Brain microvascular endothelial cell (primary cell): Measurements from ENCODE around the gene SPNS2.

Source experiments
- DNase-seq: peaks from one replicate; pipeline ENCODE4 v3.0.0-alpha.2; 2020
- H3K27ac ChIP-seq: fragments of 250-450 bp; sonication (Bioruptor Pico); 2 replicates; pipeline ENCODE4 v1.5.1; 2020; ENCODE audit warnings: mild to moderate bottlenecking, moderate library complexity
- H3K27me3 ChIP-seq: fragments of 250-450 bp; sonication (Bioruptor Pico); replicated peaks from 2 replicates; pipeline ENCODE4 v1.5.1; 2020; ENCODE audit warnings: mild to moderate bottlenecking
- H3K36me3 ChIP-seq: fragments of 250-450 bp; sonication (Bioruptor Pico); replicated peaks from 2 replicates; pipeline ENCODE4 v1.5.1; 2020; ENCODE audit warnings: mild to moderate bottlenecking
- H3K4me3 ChIP-seq: 2 replicates; pipeline ENCODE4 v1.5.1; 2011; ENCODE audit warnings: low read depth, mild to moderate bottlenecking, control low read depth, low read length, moderate library complexity
- in situ Hi-C: cut with HindIII; loops from 2 replicates; pipeline ENCODE4 v1.10.0; 2017; ENCODE audit warnings: low sequenced_read_pairs, low pct_ligation_motif_present
- TF ChIP-seq, protein P1 (sequence below): IDR thresholded peaks from 2 replicates; pipeline ENCODE4 v1.5.1; 2011; ENCODE audit warnings: low read depth, mild to moderate bottlenecking, moderate library complexity, low read length, control low read depth, inconsistent platforms; ENCODE audit errors: missing control alignments

The SPNS2 gene

DNA sequence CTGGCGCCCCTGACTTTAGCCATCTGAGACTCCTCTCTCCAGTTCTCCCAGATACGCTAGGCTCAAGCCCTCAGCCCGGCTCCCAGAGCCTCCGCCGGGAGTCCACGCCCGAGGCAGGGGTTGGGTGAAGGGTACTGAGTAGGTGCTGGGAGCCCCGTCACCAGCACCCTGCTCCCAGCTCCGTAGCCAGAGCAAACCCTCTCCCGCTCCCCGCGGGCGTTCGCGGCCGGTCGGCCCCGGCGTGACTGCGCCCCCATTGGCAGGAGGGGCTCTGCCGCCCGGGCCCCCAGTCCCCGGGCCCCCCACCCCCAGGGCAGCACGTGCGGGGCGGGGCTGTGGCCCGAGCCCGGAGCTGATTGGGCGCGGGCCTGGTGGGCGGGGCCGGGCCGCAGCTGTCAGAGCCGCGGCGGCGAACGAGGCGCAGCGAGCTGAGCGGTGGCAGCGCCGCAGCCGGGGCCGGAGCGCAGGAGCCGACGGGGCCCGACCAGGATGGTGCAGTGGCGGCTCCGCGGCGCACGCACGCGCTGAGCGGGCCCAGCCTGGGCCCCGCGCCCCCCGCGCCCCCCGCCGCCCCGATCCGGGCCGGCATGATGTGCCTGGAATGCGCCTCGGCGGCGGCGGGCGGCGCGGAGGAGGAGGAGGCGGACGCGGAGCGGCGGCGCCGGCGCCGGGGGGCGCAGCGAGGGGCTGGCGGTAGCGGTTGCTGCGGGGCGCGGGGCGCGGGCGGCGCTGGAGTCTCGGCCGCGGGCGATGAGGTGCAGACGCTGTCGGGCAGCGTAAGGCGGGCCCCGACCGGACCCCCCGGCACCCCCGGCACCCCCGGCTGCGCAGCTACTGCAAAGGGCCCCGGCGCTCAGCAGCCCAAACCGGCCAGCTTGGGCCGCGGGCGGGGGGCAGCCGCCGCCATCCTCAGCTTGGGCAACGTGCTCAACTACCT is at the start of gene SPNS2:
Gene SPNS2 (plus strand): TSS at position 421 of the 937 bp plus-strand sequence. CDS start 167 bp downstream, at position 588.
- Histone ChIP-seq H3K27me3 (peaks cover 37% of the 10 kb centered on the region), H3K27ac (no peak within 1 kb of the TSS), H3K4me3 (no peak within 1 kb of the TSS), H3K36me3 (no peaks in the 10 kb centered on the region)
- in situ Hi-C loops = no loop called here
- TF ChIP-seq, protein P1, sequence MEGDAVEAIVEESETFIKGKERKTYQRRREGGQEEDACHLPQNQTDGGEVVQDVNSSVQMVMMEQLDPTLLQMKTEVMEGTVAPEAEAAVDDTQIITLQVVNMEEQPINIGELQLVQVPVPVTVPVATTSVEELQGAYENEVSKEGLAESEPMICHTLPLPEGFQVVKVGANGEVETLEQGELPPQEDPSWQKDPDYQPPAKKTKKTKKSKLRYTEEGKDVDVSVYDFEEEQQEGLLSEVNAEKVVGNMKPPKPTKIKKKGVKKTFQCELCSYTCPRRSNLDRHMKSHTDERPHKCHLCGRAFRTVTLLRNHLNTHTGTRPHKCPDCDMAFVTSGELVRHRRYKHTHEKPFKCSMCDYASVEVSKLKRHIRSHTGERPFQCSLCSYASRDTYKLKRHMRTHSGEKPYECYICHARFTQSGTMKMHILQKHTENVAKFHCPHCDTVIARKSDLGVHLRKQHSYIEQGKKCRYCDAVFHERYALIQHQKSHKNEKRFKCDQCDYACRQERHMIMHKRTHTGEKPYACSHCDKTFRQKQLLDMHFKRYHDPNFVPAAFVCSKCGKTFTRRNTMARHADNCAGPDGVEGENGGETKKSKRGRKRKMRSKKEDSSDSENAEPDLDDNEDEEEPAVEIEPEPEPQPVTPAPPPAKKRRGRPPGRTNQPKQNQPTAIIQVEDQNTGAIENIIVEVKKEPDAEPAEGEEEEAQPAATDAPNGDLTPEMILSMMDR = no peak
- DNase-seq = no peak

DNA sequence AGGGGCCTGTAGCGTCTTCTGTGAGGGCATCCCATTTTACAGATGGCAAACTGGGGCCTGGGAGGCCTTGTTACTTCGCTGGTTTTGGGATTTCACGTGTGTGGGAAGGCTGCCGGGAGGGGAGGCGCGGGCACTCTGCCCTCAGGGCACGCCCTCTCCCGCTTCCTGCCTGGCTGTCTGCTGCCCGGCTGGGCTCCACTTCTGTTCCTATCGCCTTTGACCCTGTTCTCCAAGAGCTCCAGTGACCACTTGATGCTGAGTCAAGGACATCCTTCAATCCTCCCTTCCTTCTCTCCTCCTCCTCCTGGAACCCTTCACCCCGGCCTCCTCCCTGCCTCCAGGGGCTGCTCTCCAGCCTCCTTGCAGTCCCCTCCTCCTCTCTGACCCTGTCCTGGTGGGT is 48.9 kb upstream of the SPNS2 start:
- Histone ChIP-seq H3K4me3 (no peak overlapping the region), H3K36me3 (no peaks in the 10 kb centered on the region), H3K27me3 (no peaks in the 10 kb centered on the region), H3K27ac (no peak overlapping the region)
- in situ Hi-C loops = no loop called here
- DNase-seq = no peak
- TF ChIP-seq, protein P1 = no peak

DNA sequence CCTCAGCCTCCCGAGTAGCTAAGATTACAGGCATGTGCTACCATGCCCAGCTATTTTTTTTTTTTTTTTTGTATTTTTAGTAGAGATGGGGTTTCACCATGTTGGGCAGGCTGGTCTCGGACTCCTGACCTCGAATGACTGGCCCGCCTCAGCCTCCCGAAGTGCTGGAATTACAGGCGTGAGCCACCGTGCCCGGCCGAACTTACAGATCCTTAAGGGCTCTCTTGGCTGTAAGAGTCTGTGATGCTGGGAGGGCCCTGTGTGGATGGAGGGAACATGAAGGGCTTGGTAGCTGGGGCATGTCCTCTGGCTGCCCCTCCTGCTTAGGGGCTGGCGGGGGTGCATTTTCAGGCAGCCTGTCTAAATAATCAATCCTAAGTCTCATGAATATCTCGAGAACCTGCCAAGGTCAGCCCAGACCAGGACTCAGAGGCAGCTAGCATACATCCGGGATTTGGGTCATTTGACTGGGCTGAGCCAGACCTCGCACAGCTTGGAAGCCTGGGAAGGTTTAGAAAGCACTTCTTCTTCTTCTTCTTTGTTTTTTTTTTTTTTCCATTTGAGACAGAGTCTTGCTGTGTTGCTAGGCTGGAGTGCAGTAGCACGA is 47.9 kb upstream of the SPNS2 start:
- Histone ChIP-seq H3K36me3 (no peaks in the 10 kb centered on the region), H3K27me3 (no peaks in the 10 kb centered on the region), H3K27ac (no peak overlapping the region), H3K4me3 (no peak overlapping the region)
- no peak for DNase-seq
- in situ Hi-C loops = no loop called here
- TF ChIP-seq, protein P1 = no peak

DNA sequence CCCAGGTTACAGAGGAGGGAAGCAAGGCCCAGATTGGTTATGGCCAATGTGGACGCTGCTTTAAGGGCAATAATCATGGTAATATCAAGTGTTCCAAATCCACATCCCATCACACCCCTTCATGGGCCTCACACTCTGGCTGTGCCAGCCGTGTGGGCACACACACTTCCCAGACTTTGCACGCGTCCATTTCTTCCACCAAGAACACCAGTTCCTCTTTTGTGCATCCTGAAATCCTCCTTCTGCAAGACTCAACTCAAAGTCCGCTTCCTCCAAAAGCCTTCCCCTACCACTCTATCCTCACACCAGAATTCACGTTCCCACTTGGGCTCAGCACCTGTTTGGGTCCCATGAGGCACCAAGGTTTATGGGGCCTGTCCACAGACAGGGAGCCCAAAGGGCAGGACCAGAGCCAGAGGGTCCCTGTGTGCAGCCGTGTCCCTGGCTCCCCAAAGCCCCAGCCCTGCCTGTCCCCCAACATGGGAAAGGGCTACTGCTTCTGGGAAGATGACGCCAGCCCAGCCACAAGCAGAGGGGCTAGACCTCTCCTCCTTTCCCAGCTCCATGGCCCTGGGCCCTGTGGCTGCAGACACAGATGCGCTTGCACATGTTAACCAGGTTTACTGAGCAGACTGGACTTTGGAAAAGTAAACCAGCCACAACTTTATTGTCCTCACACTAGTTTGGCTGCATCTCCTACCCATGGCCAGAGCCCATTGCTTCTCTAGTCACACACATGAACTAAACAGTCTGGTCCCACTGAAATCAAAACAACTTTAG is 44.7 kb upstream of the SPNS2 start:
- DNase-seq = no peak
- TF ChIP-seq, protein P1 = no peak
- in situ Hi-C loops = no loop called here
- no peak overlapping the region for H3K27ac ChIP-seq
- H3K27me3 ChIP-seq = no peaks in the 10 kb centered on the region
- no peak overlapping the region for H3K4me3 ChIP-seq
- H3K36me3 ChIP-seq = no peaks in the 10 kb centered on the region

DNA sequence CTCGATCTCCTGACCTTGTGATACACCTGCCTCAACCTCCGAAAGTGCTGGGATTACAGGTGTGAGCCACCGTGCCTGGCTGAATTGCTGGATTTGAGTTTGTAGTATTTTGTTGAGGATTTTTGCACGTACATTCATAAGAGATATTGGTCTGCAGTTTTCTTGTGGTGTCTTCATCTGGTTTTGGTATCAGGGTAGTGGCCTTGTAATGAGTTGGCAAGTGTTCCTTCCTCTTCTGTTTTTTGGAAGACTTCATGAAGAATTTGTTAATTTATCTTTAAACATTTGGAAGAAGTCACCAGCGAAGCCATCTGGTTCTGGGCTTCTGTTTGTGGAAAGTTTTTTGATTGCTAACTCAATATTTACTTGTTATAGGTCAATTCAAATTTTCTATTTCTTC is 38.0 kb upstream of the SPNS2 start:
- Histone ChIP-seq H3K4me3 (no peak overlapping the region), H3K27ac (no peak overlapping the region), H3K27me3 (no peaks in the 10 kb centered on the region), H3K36me3 (no peaks in the 10 kb centered on the region)
- no peak for DNase-seq
- TF ChIP-seq, protein P1 = no peak
- in situ Hi-C loops = no loop called here
